DMS53 treated with DMSO at 0.1 percent for 48 hours (cell line): ENCODE measurements around the gene OXA1L.
"Not testable (repeated sequence)": the region's sequence is repeated elsewhere in the genome, so short reads cannot be mapped to it uniquely, and the experiment has no call there.

Source experiments
- DNase-seq: peaks from one replicate; lab custom pipeline; 2025; ENCODE audit not compliant: unreplicated experiment; lab: John Stamatoyannopoulos, UW

The OXA1L gene

DNA sequence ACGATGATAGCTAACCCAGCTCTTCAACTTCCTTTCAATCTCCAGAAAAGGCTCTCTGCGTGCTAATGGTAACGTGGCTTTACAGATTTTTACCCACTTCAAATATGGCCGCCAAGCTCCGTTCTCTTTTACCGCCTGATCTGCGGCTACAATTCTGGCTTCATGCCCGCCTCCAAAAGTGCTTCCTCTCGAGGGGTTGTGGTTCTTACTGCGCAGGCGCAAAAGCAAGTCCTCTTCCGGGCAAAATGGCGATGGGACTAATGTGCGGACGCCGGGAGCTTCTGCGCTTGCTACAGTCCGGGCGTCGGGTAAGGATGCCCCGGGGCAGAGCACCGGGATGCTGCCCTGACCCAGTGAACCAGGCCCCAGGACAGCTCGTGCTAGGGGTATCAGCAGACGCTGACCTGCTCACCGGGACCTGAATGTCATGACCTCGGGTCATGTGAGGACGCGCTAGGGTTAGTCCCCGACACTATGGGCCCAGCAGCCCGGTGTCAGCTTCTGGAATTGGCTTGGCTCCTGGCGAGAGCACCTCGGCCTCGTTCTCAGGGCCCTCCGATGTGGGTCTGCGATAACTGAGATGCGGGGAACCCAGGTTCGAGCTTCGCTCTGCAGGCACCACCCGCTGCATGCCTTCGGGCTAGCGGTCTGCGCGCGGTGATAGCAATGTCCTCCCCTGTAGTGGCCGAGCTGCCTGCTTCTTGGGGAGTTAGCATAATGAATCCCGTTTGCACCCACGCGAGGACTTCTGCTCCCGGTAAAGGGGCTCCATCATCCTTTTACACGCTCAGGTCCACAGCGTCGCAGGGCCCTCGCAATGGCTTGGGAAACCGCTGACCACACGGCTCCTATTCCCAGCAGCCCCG is at the start of gene OXA1L:
Gene OXA1L, plus strand, starts transcription at position 232 of the 866 bp plus-strand sequence. Its CDS starts 14 bp downstream, at position 246.
- DNase-seq = peak; percentile 85

GRCh38 chr14:22718091-22718490 is 48.4 kb upstream of the OXA1L start:
- no peak for DNase-seq

DNA sequence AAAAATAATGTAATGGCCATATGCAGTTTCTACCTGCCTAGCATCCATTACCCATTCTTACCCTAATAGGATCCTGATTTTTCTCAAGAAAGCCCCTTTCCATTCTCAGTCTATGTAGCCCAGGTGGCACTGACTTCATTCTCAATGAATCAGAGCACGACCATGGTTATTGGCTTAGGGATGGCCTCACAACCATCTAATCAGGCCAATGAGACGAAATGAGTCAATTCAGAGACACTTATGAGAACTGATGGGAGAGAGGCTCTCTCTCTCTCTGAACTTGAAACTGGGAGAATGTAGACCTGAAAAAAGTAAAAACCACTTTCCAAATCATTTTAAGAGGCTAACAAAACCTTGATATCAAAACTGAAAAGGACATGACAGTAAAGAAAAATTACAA is 45.3 kb upstream of the OXA1L start:
- DNase-seq = no peak

- DNase-seq = no peak
These were observed 42.7 kb upstream of the OXA1L start for GRCh38 chr14:22723815-22724214.

DNA sequence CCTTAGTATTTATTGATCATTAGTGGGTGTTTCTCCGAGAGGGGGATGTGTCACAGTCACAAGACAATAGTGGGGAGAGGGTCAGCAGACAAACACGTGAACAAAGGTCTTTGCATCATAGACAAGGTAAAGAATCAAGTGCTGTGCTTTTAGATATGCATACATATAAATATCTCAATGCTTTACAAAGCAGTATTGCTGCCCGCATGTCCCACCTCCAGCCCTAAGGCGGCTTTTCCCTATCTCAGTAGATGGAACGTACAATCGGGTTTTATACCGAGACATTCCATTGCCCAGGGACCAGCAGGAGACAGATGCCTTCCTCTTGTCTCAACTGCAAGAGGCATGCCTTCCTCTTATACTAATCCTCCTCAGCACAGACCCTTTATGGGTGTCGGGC is 41.6 kb upstream of the OXA1L start:
- not testable (repeated sequence) for DNase-seq

DNA sequence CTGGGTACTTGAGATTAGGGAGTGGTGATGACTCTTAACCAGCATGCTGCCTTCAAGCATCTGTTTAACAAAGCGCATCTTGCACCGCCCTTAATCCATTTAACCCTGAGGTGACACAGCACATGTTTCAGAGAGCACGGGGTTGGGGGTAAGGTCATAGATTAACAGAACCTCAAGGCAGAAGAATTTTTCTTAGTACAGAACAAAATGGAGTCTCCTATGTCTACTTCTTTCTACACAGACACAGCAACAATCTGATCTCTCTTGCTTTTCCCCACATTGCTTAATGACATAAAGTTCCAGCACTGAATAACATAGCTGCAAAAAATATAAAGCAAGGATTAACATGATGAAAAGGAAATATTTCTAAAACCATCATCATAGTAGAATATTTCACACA is 41.1 kb upstream of the OXA1L start:
- not testable (repeated sequence) for DNase-seq

DNA sequence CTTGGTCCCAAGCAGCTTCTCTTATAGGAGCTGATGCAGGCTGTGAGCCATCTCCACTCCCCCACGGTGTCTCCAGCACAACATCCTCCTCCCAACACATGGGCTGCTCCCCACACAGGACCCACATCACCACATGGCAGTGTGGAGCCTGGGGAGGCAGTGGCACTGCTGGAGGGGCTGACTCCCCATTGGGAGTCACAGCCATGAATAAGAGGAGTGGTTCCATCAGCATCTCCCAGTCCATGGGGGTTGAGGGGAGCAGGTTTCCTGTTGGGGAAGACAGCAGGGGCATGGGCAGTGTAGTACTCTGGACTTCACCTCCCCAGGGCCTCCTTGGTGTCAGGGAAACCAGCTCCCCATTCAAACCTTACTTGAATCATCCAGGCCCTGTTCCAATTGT is 40.5 kb upstream of the OXA1L start:
- DNase-seq = no peak

DNA sequence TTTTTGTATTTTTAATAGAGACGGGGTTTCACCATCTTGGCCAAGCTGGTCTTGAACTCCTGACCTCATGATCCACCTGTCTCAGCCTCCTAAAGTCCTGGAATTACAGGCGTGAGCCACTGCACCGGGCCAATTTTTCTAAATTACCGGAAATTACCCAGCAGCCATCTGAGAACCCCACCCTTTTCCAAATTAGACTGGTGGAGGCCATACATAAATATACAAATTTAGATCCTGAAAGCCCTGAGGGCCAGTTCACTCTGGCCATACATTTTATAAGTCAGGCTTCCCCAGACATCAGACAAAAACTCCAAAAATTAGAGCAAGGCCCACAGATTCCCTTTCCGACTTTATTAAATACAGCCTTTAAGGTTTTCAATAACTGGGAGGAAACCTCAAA is 34.4 kb upstream of the OXA1L start:
- DNase-seq = not testable (repeated sequence)

GRCh38 chr14:22733829-22734228 is 32.7 kb upstream of the OXA1L start:
- DNase-seq = no peak

DNA sequence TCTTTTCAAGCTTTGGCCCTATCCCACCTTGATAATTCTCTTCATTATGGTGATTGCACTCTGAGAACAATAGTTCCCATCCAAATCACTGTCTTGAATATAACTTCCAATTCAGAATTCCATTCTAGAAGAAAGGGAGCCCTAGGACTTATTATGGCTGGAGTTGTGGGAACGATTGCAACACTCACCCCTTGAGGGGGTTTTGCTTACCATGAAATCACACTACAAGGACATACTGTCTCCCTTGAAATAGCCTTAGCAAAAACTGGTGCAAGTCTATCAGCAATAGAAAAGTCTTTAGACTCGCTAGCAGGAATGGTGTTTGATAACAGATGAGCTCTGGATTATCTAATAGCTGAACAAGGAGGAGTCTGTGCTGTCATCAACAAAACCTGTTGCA is 31.4 kb upstream of the OXA1L start:
- DNase-seq = no peak

GRCh38 chr14:22736384-22736783 is 30.1 kb upstream of the OXA1L start:
- DNase-seq = not testable (repeated sequence)

GRCh38 chr14:22737052-22737451 is 29.4 kb upstream of the OXA1L start:
- DNase-seq = no peak

DNA sequence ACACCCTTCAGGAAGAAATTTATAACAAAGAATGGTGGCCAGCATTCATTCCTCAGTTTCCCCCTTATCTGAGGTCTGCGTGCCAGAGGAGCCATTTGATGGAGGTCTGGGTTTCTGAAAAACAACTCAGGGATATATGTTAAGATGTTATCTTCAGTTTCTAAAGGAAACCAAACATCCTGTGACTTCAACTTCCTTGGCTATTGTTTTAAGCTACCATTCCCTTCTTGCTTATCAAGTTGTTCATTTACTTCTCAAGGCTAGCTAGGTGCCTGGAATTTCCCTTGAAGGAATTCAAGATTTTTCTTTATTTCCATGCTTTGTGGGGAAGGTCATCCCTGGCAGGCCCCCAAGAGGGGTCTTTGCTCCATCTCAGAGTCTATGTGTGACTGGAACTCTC is 27.1 kb upstream of the OXA1L start:
- DNase-seq = no peak

- DNase-seq = no peak
These were observed 26.5 kb upstream of the OXA1L start for GRCh38 chr14:22740020-22740419.

DNA sequence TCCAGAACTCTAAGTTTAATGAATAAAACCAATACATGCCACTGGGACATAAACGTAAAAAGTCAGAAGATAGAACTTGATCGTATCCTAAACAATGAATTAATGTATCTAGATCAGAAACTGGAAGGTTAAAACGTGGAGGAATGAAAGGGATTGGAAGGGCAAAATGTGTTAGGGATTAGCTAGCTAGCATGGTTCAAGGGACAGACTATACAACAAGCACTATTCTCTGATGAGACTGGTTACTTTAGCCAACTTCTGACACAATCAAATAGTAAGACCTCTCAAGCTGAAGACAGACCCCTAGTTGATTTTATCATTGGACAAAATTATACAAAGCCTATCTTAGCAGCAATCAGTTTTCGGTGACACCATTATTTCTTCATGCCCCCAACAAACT is 18.7 kb upstream of the OXA1L start:
- no peak for DNase-seq

GRCh38 chr14:22748206-22748605 is 18.3 kb upstream of the OXA1L start:
- DNase-seq = no peak

- DNase-seq = no peak
These were observed 17.8 kb upstream of the OXA1L start for GRCh38 chr14:22748631-22749068.

GRCh38 chr14:22752422-22752821 is 14.1 kb upstream of the OXA1L start:
- DNase-seq = no peak

GRCh38 chr14:22753586-22753985 is 12.9 kb upstream of the OXA1L start:
- DNase-seq = no peak

DNA sequence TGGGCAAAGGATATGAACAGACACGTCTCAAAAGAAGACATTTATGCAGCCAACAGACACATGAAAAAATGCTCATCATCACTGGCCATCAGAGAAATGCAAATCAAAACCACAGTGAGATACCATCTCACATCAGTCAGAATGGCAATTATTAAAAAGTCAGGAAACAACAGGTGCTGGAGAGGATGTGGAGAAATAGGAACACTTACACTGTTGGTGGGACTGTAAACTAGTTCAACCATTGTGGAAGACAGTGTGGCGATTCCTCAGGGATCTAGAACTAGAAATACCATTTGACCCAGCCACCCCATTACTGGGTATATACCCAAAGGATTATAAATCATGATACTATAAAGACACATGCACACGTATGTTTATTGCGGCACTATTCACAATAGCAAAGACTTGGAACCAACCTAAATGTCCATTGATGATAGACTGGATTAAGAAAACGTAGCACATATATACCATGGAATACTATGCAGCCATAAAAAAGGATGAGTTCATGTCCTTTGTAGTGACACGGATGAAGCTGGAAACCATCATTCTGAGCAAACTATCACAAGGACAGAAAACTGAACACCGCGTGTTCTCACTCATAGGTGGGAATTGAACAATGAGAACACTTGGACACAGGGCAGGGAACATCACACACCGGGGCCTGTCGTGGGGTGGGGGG is 8.4 kb upstream of the OXA1L start:
- DNase-seq = not testable (repeated sequence)

- no peak for DNase-seq
These were observed 4.8 kb upstream of the OXA1L start for GRCh38 chr14:22761734-22762133.

GRCh38 chr14:22764382-22764781 is 2.1 kb upstream of the OXA1L start:
- DNase-seq = no peak

- DNase-seq = no peak
These were observed 768 bp downstream of the OXA1L start for GRCh38 chr14:22767323-22767589.
